HG02885 (cell line): Measurements from ENCODE around the gene USP34.

Source experiments
- ATAC-seq: cut with Tn5 transposase; IDR thresholded peaks from one replicate; pipeline ENCODE4 v1.9.1; 2021; ENCODE audit warnings: mild to moderate bottlenecking; ENCODE audit not compliant: unreplicated experiment, poor library complexity

Gene USP34

GRCh38 chr2:61380056-61380881 lies 90.6 kb downstream of the USP34 start:
- ATAC-seq: no peak

- no peak for ATAC-seq
Observed at GRCh38 chr2:61379521-61379920, 91.4 kb downstream of the USP34 start.

GRCh38 chr2:61378281-61378680 lies 92.6 kb downstream of the USP34 start:
- ATAC-seq: no peak

- no peak for ATAC-seq
Observed at GRCh38 chr2:61377046-61377445, 93.8 kb downstream of the USP34 start.

GRCh38 chr2:61376211-61376610 lies 94.7 kb downstream of the USP34 start:
- no peak for ATAC-seq

- ATAC-seq: no peak
Observed at GRCh38 chr2:61371027-61371426, 99.9 kb downstream of the USP34 start.

- no peak for ATAC-seq
Observed at GRCh38 chr2:61368687-61369665, 101.9 kb downstream of the USP34 start.

- ATAC-seq: no peak
Observed at GRCh38 chr2:61367177-61367576, 103.7 kb downstream of the USP34 start.

GRCh38 chr2:61363580-61363979 lies 107.3 kb downstream of the USP34 start:
- ATAC-seq: no peak

GRCh38 chr2:61362873-61363272 lies 108.0 kb downstream of the USP34 start:
- no peak for ATAC-seq

- no peak for ATAC-seq
Observed at GRCh38 chr2:61361068-61361467, 109.8 kb downstream of the USP34 start.

- ATAC-seq: no peak
Observed at GRCh38 chr2:61359058-61359457, 111.8 kb downstream of the USP34 start.

GRCh38 chr2:61357681-61358080 lies 113.2 kb downstream of the USP34 start:
- no peak for ATAC-seq

- ATAC-seq: no peak
Observed at GRCh38 chr2:61356958-61357350, 113.9 kb downstream of the USP34 start.

- no peak for ATAC-seq
Observed at GRCh38 chr2:61356261-61356957, 114.5 kb downstream of the USP34 start.

- no peak for ATAC-seq
Observed at GRCh38 chr2:61354543-61355197, 116.2 kb downstream of the USP34 start.

GRCh38 chr2:61353909-61354308 lies 117.0 kb downstream of the USP34 start:
- no peak for ATAC-seq

GRCh38 chr2:61350777-61351176 lies 120.1 kb downstream of the USP34 start:
- ATAC-seq: no peak

- ATAC-seq: no peak
Observed at GRCh38 chr2:61343141-61343540, 127.7 kb downstream of the USP34 start.

- ATAC-seq: no peak
Observed at GRCh38 chr2:61340242-61340641, 130.6 kb downstream of the USP34 start.
